ENCODE results near the gene POLR3GL. TPM values are rescaled to one million over a fixed set of nuclear protein-coding genes. Genes with fewer than 3 reads are reported as not detected.

The POLR3GL gene
- polyA plus RNA-seq, 6 donors from 2014 or later, result 79.5 to 202 (median 91.7) TPM

DNA sequence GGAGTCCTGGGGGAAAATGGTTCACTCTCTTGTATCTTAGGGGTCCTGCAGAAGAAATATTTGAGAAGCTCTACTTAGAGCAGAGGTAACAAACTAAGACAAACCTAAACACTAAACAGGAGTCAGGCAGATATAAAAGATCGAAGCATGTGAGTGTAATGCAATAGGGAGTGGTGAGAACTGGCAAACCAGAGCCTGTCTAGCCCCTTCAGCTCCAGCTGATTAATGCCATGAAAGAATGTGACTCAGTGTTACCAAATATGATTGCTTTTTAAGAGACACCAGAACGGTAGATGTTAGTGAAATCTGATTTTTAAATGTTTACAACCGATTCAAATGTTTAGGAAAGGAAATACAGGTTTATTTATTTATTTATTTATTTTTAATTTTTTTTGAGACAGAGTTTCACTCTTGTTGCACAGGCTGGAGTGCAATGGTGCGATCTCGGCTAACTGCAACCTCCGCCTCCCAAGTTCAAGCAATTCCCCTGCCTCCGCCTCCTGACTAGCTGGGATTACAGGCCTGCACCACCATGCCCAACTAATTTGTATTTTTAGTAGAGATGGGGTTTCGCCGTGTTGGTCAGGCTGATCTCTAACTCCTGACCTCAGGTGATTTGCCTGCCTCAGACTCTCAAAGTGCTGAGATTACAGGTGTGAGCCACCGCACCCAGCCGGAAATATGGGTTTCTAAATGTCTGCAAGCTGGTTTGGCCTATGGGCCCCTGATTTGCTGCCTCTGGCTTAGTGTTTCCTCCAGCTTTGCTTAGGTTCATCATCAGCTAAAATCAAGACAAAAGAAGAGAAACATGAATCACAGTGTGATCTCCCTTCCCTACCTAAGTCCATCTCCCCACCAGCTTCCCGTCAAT, 19.7 kb downstream of the POLR3GL start:
- no peak for DNase-seq

DNA sequence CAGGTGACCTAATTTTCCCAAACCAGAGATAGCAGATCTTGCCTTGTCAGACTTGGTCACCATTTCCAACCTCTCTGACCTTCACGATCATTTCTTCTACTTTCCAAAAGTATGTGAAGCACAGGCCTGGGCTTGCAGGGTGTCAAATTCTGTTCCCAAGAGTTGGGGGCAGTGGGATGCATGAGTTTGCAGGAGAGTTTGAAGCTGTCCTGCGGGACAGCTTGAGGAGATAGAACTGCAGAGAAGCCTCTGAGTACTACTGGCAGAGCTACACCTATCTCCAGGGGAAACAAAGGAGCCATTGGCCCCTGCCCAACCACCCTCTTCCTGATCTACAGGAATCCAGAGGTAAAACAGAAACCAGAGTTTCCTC, 20.6 kb downstream of the POLR3GL start:
- Mint-ChIP-seq H3K27me3 (no peaks in the 10 kb centered on the region), H3K36me3 (no peaks in the 10 kb centered on the region), H3K4me3 (peak overlapping the region in 6 of 8 donors; percentile 24 to 60 (median 49)), H3K27ac (peak overlapping the region; percentile 21 to 83 (median 60)), H3K9me3 (no peaks in the 10 kb centered on the region), H3K4me1 (peaks cover 46 to 61% (median 48%) of the 10 kb centered on the region in 3 donors)
- ATAC-seq (ENCODE audit: low read depth in 2 of 2), result no peak
- DNase-seq, result no peak

More for the DNA sequence above, 19.7 kb downstream of the POLR3GL start:
- H3K27ac Mint-ChIP-seq, result peak overlapping the region; percentile 50 to 86 (median 72)
- no peaks in the 10 kb centered on the region for H3K9me3 Mint-ChIP-seq
- H3K4me3 Mint-ChIP-seq, result peak overlapping the region in 2 of 8 donors; percentile 45 to 60
- no peaks in the 10 kb centered on the region for H3K36me3 Mint-ChIP-seq
- no peak for ATAC-seq (ENCODE audit: low read depth in 2 of 2)
- peaks cover 40 to 60% (median 42%) of the 10 kb centered on the region in 3 donors for H3K4me1 Mint-ChIP-seq
- no peaks in the 10 kb centered on the region for H3K27me3 Mint-ChIP-seq

DNA sequence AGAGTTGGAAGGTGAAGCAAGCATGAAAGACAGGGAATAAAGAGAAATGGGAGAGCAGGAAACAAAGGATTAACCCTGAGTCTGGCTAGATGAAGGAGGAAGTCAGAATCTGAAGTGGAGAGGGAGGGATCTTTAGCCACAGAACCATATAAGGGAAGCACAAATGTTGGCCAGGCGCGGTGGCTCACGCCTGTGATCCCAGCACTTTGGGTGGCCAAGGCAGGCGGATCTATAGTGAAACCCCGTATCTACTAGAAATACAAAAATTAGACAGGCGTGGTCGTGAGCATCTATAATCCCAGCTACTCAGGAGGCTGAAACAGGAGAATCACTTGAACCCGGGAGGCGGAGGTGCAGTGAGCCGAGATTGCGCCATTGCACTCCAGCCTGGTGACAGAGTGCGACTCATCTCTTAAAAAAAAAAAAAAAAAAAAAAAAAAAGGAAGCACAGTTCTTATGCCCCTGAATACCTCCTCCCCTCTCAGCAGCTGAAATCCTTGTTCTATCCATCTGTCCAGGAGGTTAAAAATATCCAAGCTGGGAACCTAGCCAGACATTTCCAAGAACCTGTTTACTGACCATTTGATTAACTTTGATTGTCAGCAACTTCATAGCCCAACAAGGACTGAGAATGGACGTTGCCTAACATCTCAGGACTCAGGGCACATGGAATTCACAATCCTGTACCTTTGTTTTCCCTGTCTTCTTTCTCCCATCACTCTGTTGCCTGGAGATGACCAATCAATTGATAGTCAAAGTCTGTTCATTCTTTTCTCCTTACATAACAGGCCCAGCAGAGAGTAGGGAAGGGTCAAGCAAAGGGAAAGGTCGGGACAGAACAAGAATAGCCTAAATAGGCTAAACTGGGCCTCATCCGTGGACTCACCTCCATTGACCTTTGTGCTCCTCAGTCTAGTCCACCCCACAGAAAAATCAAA, 21.3 kb downstream of the POLR3GL start:
- Mint-ChIP-seq H3K9me3 (no peaks in the 10 kb centered on the region), H3K4me1 (peaks cover 53 to 67% (median 55%) of the 10 kb centered on the region in 3 donors), H3K27ac (peak overlapping the region in 5 of 6 donors; percentile 50 to 83 (median 76)), H3K27me3 (no peaks in the 10 kb centered on the region), H3K36me3 (no peaks in the 10 kb centered on the region), H3K4me3 (peak overlapping the region in 7 of 8 donors; percentile 31 to 60 (median 53))
- ATAC-seq (ENCODE audit: low read depth in 2 of 2) (no peak), DNase-seq (no peak)

DNA sequence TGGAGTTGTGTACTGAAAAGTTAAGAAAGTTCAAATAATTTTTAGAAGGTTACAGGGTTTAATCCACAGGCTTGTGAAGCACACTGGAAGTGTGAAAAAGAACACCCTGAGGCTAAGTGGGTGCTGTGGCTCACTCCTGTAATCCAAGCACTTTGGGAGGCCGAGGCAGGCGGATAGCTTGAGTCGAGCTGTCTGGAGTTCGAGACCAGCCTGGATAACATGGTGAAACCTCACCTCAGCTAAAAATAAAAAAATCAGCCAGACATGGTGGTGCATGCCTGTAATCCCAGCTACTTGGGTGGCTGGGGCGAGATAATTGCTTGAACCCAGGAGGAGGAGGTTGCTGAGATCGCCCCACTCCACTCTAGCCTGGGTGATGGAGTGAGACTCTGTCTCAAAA, 22.1 kb downstream of the POLR3GL start:
- Mint-ChIP-seq H3K4me1 (peaks cover 61 to 66% (median 62%) of the 10 kb centered on the region in 3 donors), H3K36me3 (no peaks in the 10 kb centered on the region), H3K27ac (peak overlapping the region in 3 of 6 donors; percentile 29 to 82 (median 50)), H3K9me3 (no peaks in the 10 kb centered on the region), H3K27me3 (no peaks in the 10 kb centered on the region), H3K4me3 (no peak overlapping the region)
- DNase-seq (no peak), ATAC-seq (ENCODE audit: low read depth in 2 of 2) (no peak)

DNA sequence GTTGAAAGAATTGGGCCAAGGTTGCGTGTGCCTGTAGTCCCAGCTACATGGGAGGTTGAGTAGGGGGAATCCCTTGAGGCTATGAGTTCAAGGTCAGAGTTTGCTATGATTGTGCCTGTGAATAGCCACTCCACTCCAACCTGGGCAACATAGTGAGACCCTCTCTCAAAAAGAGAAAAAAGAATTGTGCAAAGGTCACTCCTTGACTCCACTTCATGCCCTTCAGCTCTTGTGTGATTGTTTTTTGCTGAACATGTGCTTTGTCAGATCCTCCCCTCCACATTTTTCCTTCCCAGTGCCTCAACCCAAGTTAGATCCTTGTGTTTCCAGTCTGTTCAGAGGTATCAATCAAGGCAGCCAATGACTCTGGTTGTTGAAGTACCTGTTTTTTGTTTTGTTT, 23.4 kb downstream of the POLR3GL start:
- Mint-ChIP-seq H3K9me3 (no peaks in the 10 kb centered on the region), H3K27ac (peak overlapping the region in 3 of 6 donors; percentile 53 to 82 (median 79)), H3K4me1 (peaks cover 66 to 76% (median 75%) of the 10 kb centered on the region in 3 donors), H3K4me3 (peak overlapping the region in 3 of 8 donors; percentile 9 to 50 (median 23)), H3K36me3 (peaks cover 5 to 6% of the 10 kb centered on the region in 2 donors), H3K27me3 (no peaks in the 10 kb centered on the region)
- no peak for ATAC-seq (ENCODE audit: low read depth in 2 of 2)
- DNase-seq, result no peak

DNA sequence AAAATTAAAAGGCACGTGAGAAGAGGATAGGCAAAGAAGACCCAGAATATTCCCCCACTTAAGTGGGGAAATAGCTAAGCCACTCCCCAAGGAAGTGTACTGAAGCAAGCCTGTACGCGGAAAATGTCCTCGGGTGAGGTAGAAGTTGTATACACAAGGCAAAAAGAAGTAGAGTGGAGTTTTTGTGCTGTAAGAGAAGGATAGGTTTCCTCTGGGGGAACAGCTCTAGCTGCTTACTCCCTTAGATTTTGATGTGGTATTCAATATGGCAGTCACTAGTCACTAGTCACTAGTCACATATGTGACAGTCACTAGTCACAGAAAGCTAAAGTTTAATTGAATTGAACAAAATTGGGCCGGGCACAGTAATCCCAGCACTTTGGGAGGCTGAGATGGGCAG, 24.3 kb downstream of the POLR3GL start:
- DNase-seq, result no peak

DNA sequence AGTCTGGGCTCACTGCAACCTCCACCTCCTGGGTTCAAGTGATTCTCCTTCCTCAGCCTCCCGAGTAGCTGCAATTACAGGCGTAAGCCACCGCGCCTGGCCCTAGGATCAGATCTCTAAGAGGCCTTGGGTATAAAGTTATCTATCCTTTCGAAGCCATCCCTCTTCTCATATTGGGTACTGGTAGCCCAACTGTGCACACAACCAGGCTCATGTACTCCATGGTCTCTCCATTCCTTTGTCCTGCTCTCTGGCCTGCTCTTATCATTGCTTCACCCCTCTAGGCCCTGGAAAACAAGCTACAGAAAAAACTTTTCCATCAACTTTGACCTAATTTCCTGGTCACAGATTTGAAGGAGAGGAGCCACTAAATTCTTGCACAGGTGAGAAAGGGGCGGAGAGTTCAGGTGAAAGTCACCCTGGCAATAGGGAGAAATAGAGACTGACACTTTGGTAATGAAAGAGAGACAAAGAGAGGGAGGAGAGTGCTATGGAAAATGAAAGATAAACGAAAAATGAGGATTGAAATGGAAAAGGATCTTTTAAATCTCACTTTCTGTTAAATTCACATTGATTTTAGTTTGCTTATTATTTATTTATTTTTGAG, 25.9 kb downstream of the POLR3GL start:
- Mint-ChIP-seq H3K36me3 (peaks cover 29 to 31% of the 10 kb centered on the region in 2 donors), H3K9me3 (no peaks in the 10 kb centered on the region), H3K4me1 (peaks cover 61 to 79% (median 79%) of the 10 kb centered on the region in 3 donors), H3K27ac (peak overlapping the region in 4 of 6 donors; percentile 47 to 91 (median 76)), H3K27me3 (no peaks in the 10 kb centered on the region), H3K4me3 (peak overlapping the region in 4 of 8 donors; percentile 1 to 93 (median 40))
- no peak for DNase-seq
- no peak for ATAC-seq (ENCODE audit: low read depth in 2 of 2)

More for the DNA sequence above, 24.3 kb downstream of the POLR3GL start:
- peak; percentile 11 to 22 for ATAC-seq (ENCODE audit: low read depth in 2 of 2)
- H3K36me3 Mint-ChIP-seq, result peaks cover 13 to 15% of the 10 kb centered on the region in 2 donors
- peak overlapping the region in 3 of 8 donors; percentile 1 to 23 (median 1) for H3K4me3 Mint-ChIP-seq
- no peaks in the 10 kb centered on the region for H3K9me3 Mint-ChIP-seq
- H3K27me3 Mint-ChIP-seq, result no peaks in the 10 kb centered on the region
- H3K27ac Mint-ChIP-seq, result peak overlapping the region in 4 of 6 donors; percentile 33 to 70 (median 46)
- peaks cover 66 to 83% (median 81%) of the 10 kb centered on the region in 3 donors for H3K4me1 Mint-ChIP-seq

DNA sequence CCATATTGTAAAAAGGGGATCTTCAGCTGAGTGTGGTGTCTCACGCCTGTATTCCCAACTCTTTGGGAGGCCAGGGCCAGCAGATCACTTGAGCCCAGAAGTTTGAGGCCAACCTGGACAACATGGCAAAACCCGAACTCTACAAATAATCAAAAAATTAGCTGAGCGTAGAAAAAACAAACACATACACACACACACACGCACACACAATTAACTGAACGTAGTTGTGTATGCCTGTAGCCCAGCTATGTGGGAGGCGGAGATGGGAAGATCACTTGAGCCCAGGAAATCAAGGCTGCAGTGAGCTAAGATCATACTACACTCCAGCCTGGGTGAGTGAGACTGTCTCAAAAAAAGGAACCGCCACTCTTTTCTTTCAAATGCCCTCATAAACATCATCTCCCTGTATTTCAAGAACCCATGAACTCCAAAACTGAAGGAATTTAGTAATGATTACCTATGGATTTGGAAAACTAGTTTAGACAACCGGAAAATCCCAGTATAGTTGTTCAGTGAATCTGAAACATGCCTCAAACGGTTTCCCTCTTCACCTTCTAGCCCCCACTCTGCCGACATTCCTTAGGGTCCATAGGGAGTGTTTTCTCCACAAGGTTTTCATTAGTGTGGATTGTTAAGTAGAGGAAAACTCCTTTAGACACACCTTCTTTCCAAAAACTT, 27.4 kb downstream of the POLR3GL start:
- DNase-seq, result no peak
- Mint-ChIP-seq H3K4me3 (peak overlapping the region; percentile 87 to 100 (median 98)), H3K36me3 (peaks cover 41 to 44% of the 10 kb centered on the region in 2 donors), H3K4me1 (peaks cover 58 to 72% (median 69%) of the 10 kb centered on the region in 3 donors), H3K27ac (peak overlapping the region; percentile 61 to 94 (median 74)), H3K9me3 (no peaks in the 10 kb centered on the region), H3K27me3 (no peaks in the 10 kb centered on the region)
- no peak for ATAC-seq (ENCODE audit: low read depth in 2 of 2)

DNA sequence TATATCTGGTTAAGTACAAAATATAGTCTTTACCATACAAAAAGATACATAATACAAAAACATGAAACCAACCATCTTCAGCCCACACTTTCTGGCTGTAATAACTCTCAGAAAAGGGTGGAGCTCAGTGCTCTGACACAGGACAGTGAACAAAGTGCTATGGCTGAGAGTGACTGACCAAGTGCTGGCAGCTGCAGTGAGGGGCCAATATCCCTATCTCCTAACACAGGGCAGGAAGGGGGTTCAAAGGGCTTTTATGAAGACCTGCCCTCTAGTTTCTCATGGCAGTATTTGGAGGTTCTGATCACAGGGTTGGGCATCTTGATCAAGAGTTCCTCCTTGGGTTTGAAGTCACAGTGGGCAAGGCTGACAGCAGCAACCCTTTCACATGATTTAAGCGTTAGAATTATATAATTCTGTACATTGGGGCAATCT, 28.0 kb downstream of the POLR3GL start:
- H3K27ac Mint-ChIP-seq, result peak overlapping the region in 4 of 6 donors; percentile 61 to 94 (median 73)
- H3K27me3 Mint-ChIP-seq, result no peaks in the 10 kb centered on the region
- peaks cover 41 to 44% of the 10 kb centered on the region in 2 donors for H3K36me3 Mint-ChIP-seq
- H3K4me1 Mint-ChIP-seq, result peaks cover 63 to 74% (median 73%) of the 10 kb centered on the region in 3 donors
- peak overlapping the region; percentile 87 to 100 (median 98) for H3K4me3 Mint-ChIP-seq
- DNase-seq (no peak), ATAC-seq (ENCODE audit: low read depth in 2 of 2) (no peak)
- no peaks in the 10 kb centered on the region for H3K9me3 Mint-ChIP-seq

DNA sequence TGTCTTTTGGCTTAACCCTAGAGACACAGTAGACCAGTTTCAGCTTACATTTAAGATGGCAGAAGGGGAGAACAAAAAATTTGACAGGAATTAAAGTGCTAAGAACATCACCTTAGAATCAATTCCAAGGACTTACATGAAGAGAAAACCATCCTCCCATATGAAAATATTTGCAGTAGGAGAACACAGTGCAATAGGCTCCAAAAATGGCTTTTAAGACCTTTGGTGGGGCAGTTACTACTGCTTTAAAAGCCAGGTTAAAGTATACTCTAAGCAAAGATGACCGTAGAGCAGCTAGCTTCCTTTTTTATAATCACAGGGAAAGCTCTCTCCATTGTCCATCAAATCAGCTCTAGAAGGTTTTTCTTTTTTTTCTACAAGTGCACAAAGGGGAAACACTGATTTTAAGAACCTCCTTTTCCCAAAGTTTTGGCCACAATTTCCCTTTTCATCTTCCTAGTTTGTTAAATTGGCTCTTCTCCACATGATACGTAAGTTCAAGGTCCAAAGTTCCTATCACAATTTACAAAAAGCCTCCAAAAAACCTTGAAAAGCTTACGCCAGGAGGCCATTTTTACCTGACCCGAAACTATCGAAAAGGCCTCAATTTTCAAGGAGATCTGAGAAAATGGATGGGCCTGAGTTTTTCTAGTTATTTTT, 28.6 kb downstream of the POLR3GL start:
- Mint-ChIP-seq H3K4me3 (peak overlapping the region; percentile 87 to 100 (median 98)), H3K36me3 (peaks cover 41 to 44% of the 10 kb centered on the region in 2 donors), H3K4me1 (peaks cover 63 to 75% (median 73%) of the 10 kb centered on the region in 3 donors), H3K9me3 (no peaks in the 10 kb centered on the region), H3K27ac (peak overlapping the region; percentile 21 to 94 (median 73)), H3K27me3 (no peaks in the 10 kb centered on the region)
- DNase-seq (no peak), ATAC-seq (ENCODE audit: low read depth in 2 of 2) (no peak)

DNA sequence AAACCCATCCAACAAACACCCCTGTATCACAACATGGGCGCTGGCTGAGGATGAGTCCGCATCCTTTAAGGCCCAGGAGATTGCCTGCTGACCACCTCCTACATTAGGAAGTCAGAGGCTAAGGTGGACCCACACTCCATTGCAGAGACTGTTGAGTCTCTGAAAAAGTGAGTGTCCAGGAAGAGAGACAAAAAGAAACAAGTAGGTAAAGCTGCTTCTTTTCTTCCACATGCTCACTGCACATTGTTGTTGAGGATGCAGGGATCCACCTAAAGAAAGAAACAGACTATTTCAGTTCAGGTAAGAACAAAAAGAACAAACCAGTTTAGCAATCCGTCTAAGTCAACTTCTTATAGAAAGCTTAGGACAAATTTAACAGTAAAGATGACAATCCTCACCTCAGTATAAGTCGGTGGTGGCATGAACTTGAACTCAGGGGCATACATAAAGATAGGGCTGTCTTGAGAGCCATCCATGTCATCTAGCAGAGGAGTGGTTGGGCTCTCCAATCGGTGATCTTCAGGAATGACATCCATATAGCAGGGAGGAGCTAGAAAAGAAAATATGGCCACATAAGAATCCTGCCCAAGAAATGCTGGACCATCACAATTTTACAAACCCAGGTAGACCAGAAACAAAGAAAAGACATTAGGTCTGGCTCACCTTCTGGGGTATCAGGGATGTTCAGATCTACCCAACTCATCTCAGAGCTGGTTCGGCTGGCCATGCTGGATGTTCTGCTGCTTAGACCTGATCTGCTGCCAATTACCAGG, 29.3 kb downstream of the POLR3GL start:
- H3K4me1 Mint-ChIP-seq, result peaks cover 63 to 76% (median 73%) of the 10 kb centered on the region in 3 donors
- DNase-seq (no peak), ATAC-seq (ENCODE audit: low read depth in 2 of 2) (no peak)
- peaks cover 41 to 44% of the 10 kb centered on the region in 2 donors for H3K36me3 Mint-ChIP-seq
- no peaks in the 10 kb centered on the region for H3K9me3 Mint-ChIP-seq
- H3K4me3 Mint-ChIP-seq, result peak overlapping the region; percentile 87 to 100 (median 98)
- peak overlapping the region; percentile 17 to 94 (median 78) for H3K27ac Mint-ChIP-seq
- H3K27me3 Mint-ChIP-seq, result no peaks in the 10 kb centered on the region
